HUDEP-2 (cell line): ENCODE data around the gene LBP.
"Not testable (repeated sequence)": the region's sequence is repeated elsewhere in the genome, so short reads cannot be mapped to it uniquely, and the experiment has no call there.

ENCODE experiments used
- DNase-seq, 76 experiments: peaks; one replicate each; lab custom pipeline; 2025; ENCODE audit not compliant: unreplicated experiment in 76 of 76; lab: John Stamatoyannopoulos, UW

LBP gene

DNA sequence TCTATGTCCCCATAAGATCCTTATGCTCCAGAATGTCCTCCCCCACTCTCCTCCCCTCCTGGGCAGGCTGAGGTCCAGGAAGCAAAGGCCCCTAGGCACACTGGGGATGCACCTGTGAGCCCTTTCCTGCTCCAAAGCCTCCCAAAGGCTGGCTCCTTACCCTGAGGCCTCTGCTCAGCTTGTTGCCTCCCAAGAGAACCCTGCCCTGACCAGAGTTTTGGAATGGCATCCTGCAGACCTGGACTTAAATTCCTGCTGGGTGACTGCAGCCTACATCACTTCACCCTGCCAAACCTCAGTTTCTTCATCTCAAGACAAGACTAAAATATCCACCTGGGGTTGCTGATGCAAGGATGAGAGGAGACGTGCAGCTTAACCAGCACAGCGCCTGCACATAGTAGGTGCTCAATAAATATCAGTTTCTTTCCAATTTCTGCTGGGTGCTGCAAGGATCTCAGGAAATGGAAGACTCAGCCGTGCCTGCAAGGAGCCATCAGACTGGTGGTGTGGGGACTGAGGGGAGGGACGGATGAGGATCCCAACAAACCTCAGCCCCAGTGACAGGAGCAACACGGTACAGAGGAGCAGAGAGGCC lies 2.1 kb upstream of the LBP start:
- DNase-seq = no peak

DNA sequence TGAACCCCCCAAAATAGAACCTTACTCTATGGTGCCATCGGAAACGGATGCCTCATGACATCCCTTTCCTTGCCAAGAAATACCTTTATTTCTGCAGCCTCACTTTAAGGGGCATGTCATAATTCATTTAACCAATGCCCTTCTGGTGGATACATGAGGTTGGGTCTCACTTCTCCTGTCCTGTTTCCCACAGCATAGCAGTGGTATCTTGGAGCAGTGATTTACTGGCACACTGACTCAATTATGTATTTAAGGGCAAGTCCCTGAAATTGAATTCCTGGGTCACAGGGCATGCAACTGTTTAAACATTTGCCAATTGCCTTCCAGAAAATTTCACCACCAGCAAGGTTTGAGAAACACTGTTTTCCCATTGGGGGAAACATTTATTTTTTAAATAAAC lies 639 bp upstream of the LBP start:
- DNase-seq = no peak

DNA sequence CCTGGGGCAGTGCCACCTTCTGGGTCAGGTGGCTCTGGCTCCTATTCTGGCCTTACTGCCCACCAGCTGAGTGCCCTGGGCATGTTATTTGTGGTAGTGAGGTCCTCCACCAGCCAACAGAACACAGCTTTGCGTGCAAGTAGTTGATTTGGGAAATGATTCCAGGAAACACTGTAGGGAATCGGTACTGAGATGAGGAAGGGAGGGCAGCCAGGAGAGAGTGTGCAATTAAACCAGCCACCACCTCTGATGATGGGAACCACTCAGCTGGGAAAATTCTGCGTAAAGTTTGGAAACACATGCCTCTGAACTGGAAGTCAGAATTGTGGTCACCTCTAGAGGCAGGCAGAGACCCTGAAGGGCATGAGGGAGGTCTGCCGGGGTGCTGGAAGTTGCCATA lies 459 bp downstream of the LBP start:
- DNase-seq = no peak

DNA sequence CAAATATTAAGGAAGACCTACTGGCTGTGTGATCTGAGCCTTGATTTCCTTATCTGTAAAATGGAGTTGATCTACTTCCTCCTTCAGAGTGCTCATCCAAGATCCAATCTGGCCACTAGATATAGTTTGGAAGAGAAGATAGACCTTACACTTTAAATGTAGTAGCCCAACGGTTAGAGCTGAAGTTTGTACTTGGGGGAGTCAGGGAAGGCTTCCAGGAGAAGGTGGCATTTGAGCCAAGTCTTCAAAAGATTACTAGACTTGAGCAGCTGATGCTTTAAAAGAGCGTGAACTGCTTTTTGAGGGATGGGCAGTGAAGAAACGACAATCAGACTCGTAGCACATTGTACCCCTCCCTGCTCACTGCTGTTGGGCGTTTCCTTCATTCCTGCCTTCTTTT lies 3.6 kb downstream of the LBP start:
- DNase-seq = no peak

DNA sequence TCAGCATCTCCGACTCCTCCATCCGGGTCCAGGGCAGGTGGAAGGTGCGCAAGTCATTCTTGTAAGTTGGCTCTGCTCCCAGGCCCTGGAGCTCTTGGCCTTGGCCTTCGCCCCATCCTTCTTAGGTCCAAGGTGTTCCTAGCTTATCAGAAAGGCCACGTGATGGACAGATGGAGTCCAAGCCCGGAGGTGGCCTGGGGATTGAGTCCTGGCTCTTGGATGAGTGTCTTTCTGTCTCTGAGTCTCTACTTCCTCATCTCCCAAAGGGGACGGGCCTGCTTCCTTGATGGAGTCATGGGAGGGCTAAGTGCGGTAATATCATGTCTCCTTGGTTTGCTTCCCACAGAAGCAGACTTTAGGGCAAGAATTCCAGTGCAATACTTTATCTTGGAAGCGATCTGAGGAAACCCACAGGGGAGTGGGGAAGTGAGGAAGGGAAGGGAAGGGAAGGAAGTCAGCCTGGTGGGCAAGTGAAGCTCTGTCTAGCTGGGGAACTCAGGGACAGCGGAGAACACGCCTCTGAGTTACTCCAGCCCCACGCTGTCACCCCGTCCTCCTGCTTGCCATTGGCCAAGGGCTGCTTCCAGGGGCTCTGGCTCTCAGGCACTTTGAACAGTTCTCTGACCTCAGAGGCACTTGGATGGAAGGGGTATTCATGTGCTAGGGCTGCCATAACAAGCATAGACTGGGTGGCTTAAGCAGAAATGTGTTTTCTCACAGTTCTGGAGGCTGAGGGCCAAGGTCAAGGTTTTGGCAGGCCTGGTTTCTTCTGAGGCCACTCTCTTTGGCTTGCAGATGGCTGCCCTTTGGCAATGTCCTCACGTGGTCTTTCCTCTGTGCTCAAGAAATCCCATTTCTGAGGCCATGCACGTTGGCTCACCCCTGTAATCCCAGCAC lies 4.8 kb downstream of the LBP start:
- DNase-seq = no peak

DNA sequence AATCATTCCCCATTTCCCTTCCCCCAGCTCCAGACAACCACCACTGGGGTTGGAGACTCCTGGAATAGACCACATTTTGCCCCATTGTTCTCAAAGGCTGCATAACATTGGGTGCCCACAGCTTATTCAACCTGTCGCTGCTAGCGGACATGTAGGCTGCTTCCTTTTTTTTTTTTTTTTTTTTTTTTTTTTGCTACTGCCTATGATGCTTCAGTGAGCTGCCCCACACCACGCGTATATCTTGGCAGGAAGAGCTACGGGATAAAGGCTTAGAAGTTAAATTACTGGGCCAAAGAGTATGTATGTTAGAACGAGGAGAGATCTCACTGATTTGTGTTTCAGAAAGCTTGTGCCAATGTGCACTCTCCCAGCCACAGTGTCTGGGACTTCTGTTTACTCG lies 7.0 kb downstream of the LBP start:
- DNase-seq = no peak

DNA sequence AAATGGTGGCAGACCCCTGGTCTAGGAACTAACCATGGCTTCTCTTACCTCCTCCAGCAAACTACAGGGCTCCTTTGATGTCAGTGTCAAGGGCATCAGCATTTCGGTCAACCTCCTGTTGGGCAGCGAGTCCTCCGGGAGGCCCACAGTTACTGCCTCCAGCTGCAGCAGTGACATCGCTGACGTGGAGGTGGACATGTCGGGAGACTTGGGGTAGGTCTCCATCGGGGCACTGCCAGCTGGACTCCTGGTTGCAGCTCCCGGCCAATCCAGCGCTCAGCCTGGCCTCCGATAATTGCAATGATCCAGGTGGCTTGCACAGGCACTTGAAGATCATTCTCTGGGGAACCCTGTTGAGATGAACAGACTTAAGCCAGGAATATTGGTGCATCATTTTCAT lies 7.9 kb downstream of the LBP start:
- DNase-seq = no peak

DNA sequence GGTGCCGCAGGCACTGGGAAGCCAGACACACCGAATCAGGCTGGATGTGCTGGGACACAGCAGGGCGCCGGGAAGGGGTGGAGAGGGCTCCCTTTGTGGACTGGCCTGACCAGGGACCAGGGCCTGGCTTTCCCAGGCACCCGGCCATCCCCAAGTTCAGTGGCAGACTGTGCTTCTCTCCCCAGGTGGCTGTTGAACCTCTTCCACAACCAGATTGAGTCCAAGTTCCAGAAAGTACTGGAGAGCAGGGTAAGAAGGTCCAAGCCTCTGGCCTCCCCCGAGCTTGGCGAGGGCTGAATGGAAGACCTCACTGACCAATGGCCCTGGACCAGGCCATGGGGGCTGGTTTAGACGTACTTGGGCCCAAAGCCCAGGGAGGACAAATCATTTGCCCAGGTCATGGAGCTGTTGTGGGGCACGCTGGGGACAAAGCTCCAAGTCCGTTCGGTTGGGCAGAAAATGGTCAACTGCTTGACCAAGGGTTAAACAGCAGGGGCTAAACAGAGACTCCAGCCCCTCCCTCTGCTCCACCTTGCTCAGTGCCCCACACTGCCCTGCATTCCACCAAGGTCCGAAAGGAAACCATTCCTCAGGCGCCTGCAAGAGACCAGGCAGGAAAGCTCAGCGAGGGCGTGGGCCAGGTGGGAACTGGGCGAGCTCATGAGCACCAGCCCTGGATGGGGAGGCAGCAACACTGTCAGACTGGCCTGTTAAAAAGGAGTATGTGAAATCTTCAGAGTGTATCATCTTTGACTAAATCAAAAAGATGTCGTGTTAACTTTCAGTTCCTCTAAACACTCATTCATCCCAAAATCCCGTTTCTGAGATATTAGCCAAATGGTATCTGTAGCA lies 9.1 kb downstream of the LBP start:
- DNase-seq = no peak

DNA sequence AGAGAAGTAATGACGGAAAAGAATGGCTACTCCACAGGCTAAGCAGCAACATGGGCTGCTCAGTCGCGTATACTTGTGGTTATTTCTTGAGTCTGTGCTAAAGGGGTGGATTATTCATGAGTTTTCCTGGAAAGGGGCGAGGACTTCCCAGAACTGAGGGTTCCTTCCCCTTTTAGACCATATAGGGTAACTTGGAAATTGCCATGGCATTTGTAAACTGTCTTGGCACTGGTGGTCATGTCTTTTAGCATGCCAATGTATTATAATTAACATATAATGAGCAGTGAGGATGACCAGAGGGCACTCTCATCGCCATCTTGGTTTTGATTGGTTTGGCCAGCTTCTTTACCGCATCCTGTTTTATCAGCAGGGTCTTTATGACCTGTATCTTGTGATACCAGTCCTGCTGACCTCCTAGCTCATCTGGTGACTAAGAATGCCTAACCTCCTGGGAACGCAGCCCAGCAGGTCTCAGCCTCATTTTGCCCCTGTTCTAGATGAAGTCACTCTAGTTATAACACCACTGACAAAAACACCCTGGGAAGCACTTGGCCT lies 11.4 kb downstream of the LBP start:
- DNase-seq = peak in 71 of 76 experiments; percentile 11 to 89 (median 64)

DNA sequence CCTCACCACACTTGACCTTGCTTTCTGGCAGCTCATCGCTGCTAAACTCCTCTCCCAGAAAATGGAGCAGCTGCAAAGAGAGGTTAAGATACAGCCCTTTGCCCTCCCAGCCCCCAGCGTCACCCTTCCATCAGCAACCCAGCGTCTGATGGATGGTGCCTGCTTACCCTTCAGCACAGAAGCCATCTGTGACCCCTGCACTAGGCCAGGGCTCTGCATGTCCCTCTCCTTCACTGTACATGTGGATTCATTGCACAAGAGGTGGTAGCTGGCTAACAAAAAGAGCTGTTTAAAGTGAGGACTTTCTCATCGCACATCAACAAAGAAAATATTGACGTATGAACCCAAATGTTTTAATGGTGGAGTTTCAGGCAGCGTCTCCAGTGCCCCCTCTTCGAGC lies 12.3 kb downstream of the LBP start:
- DNase-seq = no peak

DNA sequence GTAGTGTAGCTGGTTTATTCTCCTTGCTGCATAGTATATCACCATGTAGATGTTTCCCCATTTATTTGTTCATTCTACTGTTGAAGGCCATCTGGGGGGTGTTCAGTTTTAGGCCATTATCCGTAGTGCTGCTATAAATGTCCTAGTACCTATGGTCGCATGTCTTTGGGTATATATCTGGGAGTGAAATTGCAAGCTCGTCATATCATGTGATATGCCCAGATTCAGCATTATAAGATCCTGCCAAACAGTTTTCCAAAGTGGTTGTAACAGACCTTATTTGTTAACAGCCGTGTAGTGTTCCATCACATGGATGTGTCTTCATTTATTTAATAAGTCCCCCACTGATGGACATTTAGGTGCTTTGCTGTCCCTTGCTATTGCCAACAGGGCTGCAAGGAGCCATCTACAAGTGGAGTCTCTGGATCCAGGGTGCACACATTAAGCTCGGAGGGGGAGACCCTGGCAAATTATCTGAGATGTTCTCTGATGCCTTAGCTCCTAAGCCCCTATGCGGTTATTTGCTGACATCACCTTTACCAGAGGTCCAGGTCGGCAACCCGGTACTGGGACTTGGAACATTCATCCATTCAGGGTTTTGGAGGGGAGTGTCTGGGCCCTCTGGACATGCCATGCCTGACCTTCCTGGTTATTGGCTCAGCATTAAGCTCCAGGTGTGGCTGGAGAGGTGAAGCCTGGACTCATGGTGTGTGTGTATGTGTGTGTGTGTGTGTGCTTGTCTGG lies 16.9 kb downstream of the LBP start:
- no peak for DNase-seq

DNA sequence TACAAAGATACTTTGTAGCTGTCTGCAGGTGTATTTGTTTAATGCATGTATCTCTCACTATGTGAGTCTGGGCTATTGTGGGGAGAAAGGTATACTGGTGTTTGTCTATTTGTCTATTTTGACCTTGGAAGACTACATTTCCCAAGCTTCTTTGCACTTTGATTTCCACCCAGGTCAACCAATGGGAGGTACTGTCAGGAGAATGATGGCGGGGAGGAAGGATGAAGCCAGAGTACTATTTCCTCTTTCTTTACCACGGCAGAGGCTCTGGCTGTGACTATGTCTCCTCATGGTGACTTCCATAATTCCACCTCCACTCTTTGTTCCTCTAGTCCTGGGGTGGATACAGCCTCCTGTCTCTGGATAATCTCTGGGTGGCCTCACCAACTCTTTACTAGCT lies 23.1 kb downstream of the LBP start:
- DNase-seq = peak in 5 of 76 experiments; percentile 5 to 15 (median 14)

DNA sequence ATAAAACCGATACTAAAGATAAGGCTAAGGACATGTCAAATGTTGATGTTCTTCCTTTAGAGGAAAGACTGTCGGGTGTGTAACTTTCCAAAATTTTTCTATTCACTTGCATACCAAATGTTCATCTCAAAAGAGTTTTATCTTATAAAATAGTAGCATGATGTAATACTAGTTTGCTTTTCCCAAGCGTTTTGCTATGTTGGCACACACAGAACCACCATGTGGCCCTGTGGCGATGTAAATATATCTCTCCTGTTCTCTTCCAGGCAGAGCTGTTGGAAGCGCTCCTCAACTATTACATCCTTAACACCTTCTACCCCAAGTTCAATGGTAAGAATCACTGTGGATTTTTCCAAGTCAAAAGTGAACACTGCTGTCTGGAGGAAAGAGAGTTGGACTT lies 26.5 kb downstream of the LBP start:
- DNase-seq = no peak

DNA sequence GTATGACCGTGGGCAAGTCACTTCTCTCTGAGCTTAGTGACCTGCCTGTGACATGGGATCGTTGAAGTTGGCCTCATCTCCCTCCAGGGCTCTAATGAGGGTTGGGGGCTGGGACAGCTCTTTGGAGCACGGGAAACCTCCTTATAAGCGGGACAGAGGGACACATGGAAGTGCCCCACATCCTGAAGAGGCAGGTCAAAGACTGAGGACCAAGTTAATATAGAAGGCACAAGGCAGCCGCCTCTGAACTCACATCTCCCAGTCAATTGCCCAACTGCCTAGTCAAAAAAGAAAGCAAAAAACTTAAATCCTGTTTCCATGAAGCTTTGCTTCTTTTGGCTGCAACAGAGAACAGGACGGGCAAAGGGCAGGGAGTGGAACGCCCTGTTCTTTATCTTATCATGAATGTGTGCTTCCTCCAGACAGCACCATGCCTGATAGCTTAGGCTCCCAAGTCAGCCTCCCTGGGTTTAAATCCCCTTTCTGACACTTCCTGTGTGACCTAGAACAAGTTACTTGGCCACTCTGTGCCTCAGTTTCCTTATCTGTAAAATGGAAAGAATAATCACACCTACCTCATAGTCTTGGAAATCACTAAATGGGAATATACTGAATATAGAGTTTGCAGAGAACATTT lies 27.1 kb downstream of the LBP start:
- DNase-seq = peak in 66 of 76 experiments; percentile 9 to 81 (median 46)

DNA sequence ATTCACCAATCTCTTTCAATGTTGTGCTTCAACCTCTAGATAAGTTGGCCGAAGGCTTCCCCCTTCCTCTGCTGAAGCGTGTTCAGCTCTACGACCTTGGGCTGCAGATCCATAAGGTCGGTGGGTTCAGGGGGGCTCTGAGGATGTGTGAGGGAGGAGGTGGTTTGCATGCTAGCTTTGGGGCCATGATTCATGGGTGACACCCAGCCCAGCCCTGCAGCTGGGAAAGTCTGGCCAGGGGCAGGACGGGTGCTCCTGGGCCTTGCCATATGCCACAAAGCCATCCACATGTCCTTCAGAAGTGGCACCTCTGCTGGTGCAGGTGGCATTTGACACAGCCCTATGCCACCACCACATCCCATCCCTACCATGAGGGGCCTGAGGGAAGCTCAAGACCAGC lies 27.6 kb downstream of the LBP start:
- peak in 1 of 76 experiments; percentile 6 for DNase-seq

DNA sequence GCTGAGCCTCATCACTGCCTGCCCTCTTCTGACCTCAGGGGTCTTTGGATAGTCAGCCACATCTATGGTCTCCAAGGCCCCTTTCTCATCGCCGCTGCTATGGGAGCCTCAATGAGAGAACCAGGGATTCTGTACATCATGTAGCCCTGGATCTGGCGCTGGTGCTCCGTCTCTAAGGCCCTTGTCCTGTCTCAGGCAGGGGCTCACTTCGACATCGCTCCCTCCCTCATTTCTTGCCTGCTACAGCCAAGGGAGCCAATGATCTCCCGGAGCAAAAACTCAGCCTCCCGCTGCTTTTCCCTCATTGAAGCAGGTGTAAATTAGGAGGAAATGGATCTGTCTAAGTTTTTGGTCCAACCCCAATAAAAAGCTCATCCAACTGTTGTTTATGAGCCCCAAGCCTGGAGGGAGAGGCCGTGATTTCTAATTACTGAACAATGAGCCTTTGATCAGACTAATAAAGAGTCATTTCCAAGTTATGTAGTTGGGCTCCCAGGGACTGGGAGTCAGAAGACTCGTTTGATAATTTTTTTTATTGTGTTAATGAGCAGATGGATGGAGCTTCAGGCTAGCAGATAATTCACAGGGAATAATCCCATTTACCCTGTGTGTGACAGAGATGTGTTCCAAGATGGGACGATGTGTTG lies 30.9 kb downstream of the LBP start:
- DNase-seq = no peak

DNA sequence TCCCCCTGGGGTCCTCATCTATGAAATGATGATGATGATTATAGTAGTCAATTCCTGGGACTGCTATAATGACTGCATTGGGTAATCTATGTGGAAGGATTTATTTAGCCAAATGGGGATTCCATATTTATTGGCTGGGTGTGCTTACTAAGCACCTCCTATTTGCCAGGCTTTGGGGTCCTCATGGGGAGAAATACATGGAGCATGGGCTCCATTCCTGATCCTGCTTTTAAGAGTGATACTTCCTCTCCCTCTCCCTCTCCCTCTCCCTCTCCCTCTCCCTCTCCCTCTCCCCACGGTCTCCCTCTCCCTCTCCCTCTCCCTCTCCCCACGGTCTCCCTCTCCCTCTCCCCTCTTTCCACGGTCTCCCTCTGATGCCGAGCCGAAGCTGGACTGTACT lies 31.6 kb downstream of the LBP start:
- not testable (repeated sequence) for DNase-seq

DNA sequence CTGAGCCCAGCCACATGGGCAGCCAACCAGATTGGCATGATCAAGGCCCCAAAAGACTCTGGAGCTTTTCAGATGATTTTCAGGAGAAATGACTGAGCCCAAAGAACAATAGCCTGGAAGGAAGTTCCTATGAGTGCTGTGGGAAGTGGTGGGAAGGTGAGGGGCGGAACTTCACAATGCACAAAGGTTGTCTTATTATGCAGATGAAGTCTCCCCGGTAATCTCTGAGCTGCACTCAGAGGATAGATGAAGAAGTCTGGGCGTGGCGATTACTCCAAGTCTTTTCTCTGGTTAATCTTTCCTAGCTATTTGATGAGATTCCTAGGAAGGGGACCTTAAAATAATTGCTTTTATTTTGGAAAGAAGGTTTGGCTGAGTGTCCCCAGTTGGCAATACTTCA lies 36.9 kb downstream of the LBP start:
- no peak for DNase-seq

DNA sequence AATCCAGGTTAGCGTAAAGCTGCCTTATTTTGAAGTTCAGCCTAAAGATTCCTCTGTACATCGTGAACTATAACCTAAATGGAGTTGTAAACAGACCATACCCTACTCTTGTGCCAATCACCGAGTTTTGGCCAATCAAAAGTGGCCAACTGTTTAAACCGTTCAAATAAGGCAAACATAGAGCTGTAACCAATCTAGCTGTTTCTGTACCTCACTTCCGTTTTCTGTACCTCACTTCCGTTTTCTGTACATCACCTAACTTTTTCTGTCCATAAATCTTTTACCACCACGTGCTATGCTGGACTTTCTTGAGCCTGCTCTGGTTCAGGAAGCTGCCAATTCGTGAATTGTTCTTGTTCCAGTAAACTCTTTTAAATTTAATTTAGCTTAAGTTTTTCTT lies 39.7 kb downstream of the LBP start:
- no peak for DNase-seq
